Measurements from ENCODE around the gene SEMA5B.

DNA sequence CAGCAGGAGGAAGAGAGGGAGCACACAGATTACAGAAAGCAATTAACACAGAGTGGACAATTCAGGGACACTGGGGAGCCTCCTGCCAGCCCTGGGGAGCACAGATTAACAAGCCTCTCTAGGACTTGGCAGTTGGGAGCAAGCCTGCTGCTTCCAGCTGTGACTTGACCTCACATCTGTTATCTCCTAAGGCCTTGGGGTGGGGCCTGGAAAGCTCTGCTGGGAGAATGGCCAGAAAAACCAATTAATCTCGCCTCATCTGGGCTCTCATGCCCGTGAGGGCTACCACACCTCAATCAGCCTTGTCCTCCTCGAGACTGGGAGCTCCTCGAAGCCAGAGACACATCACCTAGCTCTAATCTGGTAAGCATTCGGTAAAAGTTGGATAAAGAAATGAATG lies 39.1 kb downstream of the SEMA5B start:
- TF ChIP-seq, protein P1, sequence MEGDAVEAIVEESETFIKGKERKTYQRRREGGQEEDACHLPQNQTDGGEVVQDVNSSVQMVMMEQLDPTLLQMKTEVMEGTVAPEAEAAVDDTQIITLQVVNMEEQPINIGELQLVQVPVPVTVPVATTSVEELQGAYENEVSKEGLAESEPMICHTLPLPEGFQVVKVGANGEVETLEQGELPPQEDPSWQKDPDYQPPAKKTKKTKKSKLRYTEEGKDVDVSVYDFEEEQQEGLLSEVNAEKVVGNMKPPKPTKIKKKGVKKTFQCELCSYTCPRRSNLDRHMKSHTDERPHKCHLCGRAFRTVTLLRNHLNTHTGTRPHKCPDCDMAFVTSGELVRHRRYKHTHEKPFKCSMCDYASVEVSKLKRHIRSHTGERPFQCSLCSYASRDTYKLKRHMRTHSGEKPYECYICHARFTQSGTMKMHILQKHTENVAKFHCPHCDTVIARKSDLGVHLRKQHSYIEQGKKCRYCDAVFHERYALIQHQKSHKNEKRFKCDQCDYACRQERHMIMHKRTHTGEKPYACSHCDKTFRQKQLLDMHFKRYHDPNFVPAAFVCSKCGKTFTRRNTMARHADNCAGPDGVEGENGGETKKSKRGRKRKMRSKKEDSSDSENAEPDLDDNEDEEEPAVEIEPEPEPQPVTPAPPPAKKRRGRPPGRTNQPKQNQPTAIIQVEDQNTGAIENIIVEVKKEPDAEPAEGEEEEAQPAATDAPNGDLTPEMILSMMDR (IDR thresholded peaks at IDR 0.05; ENCODE audit: low read depth, low read length, missing input control), result no peak
- TF ChIP-seq FOXA1 (IDR thresholded peaks at IDR 0.05) (no peak), MAX (IDR thresholded peaks at IDR 0.05) (no peak), EGR1 (IDR thresholded peaks at IDR 0.05; ENCODE audit: low read depth in 2 of 2) (no peak), RXRA (IDR thresholded peaks at IDR 0.05) (no peak), REST (IDR thresholded peaks at IDR 0.05) (no peak), SP1 (IDR thresholded peaks at IDR 0.05) (no peak), GABPA (IDR thresholded peaks at IDR 0.05 in 1 of 2, conservative IDR thresholded peaks at IDR 0.05 in 1 of 2) (no peak), HNF4A (conservative IDR thresholded peaks at IDR 0.05) (no peak), TAF1 (conservative IDR thresholded peaks at IDR 0.05) (no peak), FOXA2 (IDR thresholded peaks at IDR 0.05) (no peak), YY1 (IDR thresholded peaks at IDR 0.05) (no peak), JUND (IDR thresholded peaks at IDR 0.05) (no peak)
- TF ChIP-seq, protein P2, sequence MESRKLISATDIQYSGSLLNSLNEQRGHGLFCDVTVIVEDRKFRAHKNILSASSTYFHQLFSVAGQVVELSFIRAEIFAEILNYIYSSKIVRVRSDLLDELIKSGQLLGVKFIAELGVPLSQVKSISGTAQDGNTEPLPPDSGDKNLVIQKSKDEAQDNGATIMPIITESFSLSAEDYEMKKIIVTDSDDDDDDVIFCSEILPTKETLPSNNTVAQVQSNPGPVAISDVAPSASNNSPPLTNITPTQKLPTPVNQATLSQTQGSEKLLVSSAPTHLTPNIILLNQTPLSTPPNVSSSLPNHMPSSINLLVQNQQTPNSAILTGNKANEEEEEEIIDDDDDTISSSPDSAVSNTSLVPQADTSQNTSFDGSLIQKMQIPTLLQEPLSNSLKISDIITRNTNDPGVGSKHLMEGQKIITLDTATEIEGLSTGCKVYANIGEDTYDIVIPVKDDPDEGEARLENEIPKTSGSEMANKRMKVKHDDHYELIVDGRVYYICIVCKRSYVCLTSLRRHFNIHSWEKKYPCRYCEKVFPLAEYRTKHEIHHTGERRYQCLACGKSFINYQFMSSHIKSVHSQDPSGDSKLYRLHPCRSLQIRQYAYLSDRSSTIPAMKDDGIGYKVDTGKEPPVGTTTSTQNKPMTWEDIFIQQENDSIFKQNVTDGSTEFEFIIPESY (IDR thresholded peaks at IDR 0.05), result no peak

Data from liver (tissue), 3 donors.